Dermis blood vessel endothelial cell (primary cell): ENCODE data around the gene PLXDC2. TPM values are rescaled to one million over a fixed set of nuclear protein-coding genes. Genes with fewer than 3 reads are reported as not detected.
"Not testable (repeated sequence)": the region's sequence is repeated elsewhere in the genome, so short reads cannot be mapped to it uniquely, and the experiment has no call there.

Experiments used
- DNase-seq: peaks from one replicate; pipeline ENCODE4 v3.0.0; 2010
- total RNA-seq: library from RNA; depleted of rRNA; stranded (reverse); fragments of >200 nt; gene quantifications from 2 replicates; pipeline ENCODE4 v1.2.3, GENCODE V29; 2014

PLXDC2 gene
- total RNA-seq, 1 donor from 2014 or later, result 2.7 TPM

- no peak for DNase-seq
Measured at GRCh38 chr10:19986591-19986990, 170.4 kb downstream of the PLXDC2 start.

- no peak for DNase-seq
Measured at GRCh38 chr10:19987931-19988330, 171.7 kb downstream of the PLXDC2 start.

DNA sequence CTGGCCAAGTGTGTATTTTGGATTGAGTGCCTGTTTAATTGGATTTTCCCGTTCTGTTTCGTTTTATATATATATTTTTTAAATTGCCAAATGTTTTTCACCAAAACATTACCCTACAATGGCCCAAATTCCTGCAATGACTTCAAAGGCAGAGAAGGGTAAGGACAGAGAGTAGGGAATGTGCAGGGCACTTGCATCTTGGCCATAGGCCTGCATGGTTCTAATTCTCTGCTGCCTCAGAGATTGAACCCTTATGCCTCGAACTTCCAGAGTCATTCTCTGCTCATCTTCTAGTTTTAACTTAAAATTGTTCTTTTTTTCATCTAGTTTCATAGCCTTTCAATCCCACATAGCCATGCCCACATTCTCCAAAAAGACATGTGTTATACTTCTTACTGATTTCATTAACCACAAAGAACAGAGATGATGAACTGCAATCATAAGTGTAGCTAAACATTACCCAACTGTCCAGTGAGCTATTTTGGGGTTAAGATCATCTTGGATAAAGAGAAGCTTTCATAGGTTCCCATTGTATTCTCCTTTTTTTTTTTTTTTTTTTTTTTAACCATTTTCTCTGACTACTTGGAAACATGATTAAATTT, 177.6 kb downstream of the PLXDC2 start:
- DNase-seq, result no peak

GRCh38 chr10:19998482-19998881, 182.2 kb downstream of the PLXDC2 start:
- DNase-seq, result no peak

DNA sequence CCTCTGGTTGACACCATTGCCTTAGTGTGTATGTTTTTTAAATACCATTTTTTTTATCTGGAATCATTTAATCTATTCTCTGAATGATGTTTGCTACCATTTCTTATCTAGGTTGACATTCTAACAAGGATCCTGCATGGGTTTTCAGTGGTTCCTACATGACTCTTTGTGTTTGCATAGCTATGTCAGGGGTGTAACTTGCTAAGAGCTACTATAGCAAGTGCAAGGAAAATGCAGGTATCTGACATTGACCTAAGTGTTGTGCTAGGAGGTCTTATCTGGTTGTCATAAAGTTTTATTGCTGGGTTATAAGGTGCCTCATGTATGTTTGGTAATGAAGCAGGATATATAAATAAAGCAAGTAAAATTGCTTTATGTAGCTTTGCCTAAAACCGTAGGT, 183.2 kb downstream of the PLXDC2 start:
- no peak for DNase-seq

DNA sequence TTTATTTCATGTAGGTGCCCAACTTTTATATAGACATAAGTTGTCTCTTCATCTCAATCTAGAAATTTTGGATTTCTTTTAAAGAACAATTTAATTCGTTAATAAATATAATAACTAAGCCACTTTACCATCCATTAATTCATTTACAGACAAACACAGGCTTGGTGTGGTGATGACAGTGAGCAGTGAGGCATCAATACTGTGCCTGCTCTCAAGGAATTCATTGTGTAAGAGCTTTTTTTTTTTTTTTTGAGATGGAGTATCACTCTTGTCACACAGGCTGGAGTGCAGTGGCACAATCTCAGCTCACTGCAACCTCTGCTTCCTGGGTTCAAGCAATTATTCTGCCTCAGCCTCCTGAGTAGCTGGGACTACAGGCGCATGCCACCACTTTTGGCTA, 185.8 kb downstream of the PLXDC2 start:
- DNase-seq, result not testable (repeated sequence)

GRCh38 chr10:20002657-20003056, 186.4 kb downstream of the PLXDC2 start:
- DNase-seq, result no peak

DNA sequence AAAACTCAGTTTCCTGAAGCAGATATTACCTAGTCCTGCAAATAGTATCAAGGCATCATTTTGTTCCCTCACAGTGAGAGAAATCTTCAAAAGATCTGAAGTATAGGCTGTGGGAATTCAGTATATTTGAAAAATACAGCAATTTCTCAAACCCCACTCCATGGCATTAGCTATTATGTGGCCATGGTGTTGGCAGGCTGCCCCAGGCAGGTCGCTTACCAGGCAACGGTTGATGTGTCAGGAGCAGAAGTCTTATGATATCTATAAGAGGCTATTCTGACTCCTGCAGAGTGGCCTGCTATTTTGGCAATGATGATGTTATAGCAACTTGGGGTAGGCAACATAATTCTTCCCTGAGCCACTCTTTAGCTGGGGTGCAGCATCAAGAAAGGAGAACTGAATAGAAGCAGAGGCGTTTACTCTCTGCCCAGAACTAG, 187.9 kb downstream of the PLXDC2 start:
- DNase-seq, result no peak

- DNase-seq, result no peak
Measured at GRCh38 chr10:20005638-20006037, 189.4 kb downstream of the PLXDC2 start.

- DNase-seq, result no peak
Measured at GRCh38 chr10:20006169-20006870, 190.1 kb downstream of the PLXDC2 start.

DNA sequence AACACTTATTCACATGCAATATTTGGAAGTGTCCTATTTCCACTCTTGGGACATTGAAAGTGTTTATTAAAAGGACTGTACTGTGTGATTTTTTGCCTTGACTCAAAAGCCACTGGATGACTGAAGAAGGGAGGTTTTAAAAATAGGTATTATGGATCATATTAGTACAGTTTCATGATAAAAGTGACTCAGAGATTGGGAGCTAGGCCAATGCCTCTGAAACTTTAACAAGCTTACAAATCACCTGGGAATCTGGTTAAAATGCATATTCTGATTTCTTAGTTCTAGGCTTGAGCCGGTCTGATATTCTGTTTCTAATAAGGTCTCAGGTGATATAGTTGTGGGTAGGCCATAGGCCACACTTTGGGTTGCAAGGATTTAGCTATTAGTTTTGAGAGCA, 191.2 kb downstream of the PLXDC2 start:
- DNase-seq, result no peak

GRCh38 chr10:20013991-20014750, 197.9 kb downstream of the PLXDC2 start:
- no peak for DNase-seq

DNA sequence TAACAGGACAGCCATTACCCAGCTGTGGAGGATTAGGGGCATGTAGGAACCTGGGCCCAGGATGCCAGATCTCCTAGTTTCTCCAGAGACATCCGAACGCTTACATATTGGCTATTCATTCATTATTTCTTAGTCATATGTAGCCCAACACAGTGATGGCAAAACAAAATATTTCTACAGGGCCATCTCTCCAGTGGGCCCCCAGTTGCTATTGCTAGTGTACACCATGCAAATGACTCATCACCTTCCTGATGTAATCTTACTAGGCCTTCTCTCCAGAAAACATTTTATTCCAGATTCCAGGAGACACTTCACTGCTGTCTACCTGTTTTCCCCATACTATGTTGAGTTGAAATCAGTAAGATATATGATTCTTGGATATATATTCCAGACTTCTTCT, 201.7 kb downstream of the PLXDC2 start:
- DNase-seq, result no peak

DNA sequence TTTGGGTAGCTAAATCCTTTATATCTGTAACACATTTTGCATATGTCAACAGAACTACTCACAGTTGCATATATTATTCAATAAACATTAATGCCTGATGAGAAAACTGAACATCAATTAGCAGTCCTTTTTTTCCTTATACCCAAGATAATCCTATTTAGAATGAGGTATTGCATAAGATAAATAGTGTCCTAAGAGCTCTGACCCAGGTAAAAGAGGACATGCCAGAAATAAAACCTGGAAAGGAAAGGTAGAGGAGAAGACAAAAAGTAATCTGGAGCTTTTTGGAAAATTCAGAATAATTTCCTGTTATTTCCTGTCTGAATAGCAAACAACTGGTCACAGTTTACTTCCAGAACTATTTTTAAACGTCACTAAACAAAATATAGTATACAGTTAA, 204.4 kb downstream of the PLXDC2 start:
- DNase-seq, result no peak

DNA sequence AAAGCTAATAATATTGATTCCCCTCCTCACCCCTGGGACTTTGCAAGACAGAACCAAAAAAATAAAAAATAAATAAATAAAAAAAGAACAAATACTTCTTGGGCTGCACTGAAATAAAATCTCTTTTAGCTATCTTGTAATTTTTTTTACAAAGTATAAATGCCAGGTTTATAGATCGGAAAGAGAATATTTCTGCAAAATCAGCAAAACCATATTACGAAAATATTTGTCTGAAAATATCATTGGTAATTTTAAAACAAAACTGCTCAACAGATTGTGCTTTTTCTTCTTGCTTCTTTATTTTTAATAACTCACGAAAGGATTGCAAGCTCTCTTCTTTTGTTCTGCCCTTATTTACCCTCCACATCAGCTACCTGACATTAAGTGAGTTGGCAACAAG, 213.3 kb downstream of the PLXDC2 start:
- no peak for DNase-seq

DNA sequence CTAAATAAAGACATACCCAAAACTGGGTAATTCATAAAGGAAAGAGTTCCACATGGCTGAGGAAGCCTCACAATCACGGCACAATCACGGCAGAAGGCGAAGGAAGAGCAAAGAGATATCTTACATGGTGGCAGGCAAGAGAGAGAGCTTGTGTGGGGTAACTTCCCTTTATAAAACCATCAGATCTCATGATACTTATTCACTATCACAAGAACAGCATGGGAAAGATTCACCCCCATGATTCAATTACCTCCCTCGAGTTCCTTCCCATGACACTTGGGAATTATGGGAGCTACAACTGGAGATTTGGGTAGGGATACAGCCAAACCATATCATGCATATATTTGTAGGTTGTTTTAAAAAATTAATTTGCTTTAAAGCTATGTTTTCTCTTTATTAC, 217.2 kb downstream of the PLXDC2 start:
- DNase-seq, result no peak

DNA sequence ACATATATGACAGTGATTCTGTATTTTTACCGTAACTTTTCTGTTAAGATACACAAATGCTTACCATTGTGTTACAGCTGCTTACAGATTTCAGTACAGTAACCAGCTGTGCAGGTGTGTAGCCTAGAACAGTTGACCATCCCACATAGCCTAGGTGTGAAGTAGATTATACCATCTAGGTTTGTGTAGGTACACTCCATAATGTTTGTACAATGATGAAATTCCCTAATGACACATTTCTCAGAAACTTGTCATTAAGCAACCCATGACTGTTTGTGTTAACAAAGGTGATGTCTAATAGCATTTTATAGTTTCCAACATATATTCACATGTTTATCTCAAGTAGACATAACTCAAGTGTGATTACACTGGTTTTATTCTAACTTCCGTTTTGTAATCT, 218.5 kb downstream of the PLXDC2 start:
- DNase-seq, result no peak

DNA sequence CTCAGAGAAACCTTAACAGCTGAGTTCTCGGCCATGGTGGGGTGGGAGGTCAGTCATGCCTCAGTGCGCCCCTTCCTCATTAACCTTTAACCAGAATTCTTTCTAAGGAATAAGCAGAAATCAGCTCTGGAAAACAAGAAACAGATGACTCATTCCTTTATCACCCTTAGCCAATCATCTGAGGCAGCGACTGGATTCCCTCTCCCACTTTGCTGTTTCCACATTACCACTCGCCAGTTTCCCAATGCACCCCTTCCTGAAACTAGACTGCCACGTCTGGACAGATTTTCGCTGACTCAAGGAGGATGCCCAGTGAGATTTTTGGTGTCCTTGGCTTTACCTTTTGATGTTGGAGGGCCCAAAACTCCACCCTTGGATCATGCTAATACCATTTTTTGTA, 223.8 kb downstream of the PLXDC2 start:
- no peak for DNase-seq

DNA sequence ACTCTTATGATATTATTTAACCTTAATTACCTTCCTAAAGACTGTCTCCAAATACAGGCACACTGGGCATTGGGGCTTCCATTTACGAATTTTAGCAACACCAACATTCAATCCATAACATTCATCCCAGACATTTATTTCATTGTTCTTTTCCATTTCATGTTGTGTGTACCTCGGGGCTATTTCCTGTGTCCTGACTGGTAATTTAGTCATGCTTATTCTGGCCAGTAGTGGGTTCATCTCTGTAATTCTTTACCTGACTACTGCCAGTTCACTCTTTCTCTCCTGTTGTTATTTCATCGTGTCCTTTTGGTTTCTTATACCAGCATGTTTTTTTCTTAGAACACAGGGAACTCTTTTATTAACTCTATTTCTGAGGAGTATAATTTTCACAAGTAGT, 225.7 kb downstream of the PLXDC2 start:
- DNase-seq, result no peak

DNA sequence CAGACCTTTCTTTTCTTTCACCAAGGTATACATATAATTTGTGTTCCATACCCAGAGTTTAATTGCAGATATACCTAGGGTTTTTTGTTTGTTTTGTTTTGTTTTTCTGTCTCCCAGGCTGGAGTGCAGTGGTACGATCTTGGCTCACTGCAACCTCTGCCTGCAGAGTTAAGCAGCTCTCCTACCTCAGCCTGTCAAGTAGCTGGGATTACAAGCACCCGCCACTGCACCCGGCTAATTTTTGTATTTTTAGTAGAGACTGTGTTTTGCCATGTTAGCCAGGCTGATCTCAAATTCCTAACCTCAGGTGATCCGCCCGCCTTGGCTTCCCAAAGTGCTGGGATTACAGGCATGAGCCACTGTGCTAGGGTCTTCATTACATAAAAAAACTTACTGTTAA, 228.9 kb downstream of the PLXDC2 start:
- DNase-seq, result not testable (repeated sequence)

- no peak for DNase-seq
Measured at GRCh38 chr10:20048161-20048560, 231.9 kb downstream of the PLXDC2 start.

DNA sequence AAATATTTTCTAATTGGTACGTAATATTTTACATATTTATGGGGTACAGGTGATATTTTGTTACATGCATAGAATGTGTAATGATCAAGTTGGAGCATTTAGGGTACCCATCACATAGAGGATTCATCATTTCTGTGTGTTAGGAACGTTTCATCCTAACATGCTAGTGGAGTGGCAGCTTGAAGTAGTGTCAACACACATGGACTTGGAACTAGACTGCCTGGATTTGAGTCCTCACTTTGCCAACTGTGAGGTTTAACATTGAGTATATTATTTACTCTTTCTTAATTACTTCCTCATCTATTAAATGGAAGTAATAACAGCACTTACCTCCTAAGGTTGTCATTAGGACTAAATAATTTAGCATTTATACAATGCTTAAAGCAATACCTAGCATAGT, 241.9 kb downstream of the PLXDC2 start:
- DNase-seq, result no peak

GRCh38 chr10:20059084-20059835, 243.0 kb downstream of the PLXDC2 start:
- DNase-seq, result no peak
